Lung (tissue), 12 donors: ENCODE measurements around the gene CYP2E1. TPM values are rescaled to one million over a fixed set of nuclear protein-coding genes. Genes with fewer than 3 reads are reported as not detected.

Experiments
- ATAC-seq: fragments of 200-7000 bp; cut with Tn5 transposase; one replicate; pipeline ENCODE4 v1.9.1; 2020; ENCODE audit warnings: moderate number of reproducible peaks; ENCODE audit not compliant: insufficient read depth, low FRiP score
- DNase-seq, 3 donors: peaks; one replicate each; pipeline ENCODE4 v3.0.0-alpha.2; 2013 to 2017
- H3K27ac ChIP-seq, 2 donors: one replicate each; pipeline ENCODE4 v1.5.1; 2013; ENCODE audit warnings: mild to moderate bottlenecking in 2 of 2, moderate library complexity in 2 of 2, control low read depth in 1 of 2, inconsistent platforms in 1 of 2, low read depth in 1 of 2, low read length in 1 of 2
- H3K27me3 ChIP-seq, 3 donors: one replicate each; pipeline ENCODE4 v1.5.1; 2013; ENCODE audit warnings: low read length in 2 of 3; ENCODE audit not compliant: control insufficient read depth in 3 of 3, insufficient read depth in 3 of 3
- H3K36me3 ChIP-seq, 4 donors: one replicate each; pipeline ENCODE4 v1.5.1; 2013; ENCODE audit warnings: low read length in 4 of 4, mild to moderate bottlenecking in 1 of 4, moderate library complexity in 1 of 4; ENCODE audit not compliant: control insufficient read depth in 4 of 4, insufficient read depth in 4 of 4
- H3K4me1 ChIP-seq, 5 donors: one replicate each; pipeline ENCODE4 v1.5.1; 2013; ENCODE audit warnings: low read length in 5 of 5, mild to moderate bottlenecking in 2 of 5, moderate library complexity in 1 of 5; ENCODE audit not compliant: control insufficient read depth in 5 of 5, insufficient read depth in 5 of 5
- H3K4me3 ChIP-seq: one replicate; pipeline ENCODE4 v1.5.1; 2013; ENCODE audit warnings: mild to moderate bottlenecking, control low read depth, moderate library complexity
- H3K9ac ChIP-seq, 2 donors: one replicate each; pipeline ENCODE4 v1.5.1; 2013; ENCODE audit warnings: low read length in 2 of 2, control low read depth in 1 of 2; ENCODE audit not compliant: insufficient read depth in 1 of 2
- H3K9me3 ChIP-seq, 4 donors: one replicate each; pipeline ENCODE4 v1.5.1; 2013; ENCODE audit warnings: low read length in 3 of 4, mild to moderate bottlenecking in 1 of 4, moderate library complexity in 1 of 4; ENCODE audit not compliant: control insufficient read depth in 4 of 4, insufficient read depth in 3 of 4
- WGBS, 2 donors: extraction: QIAGEN DNeasy Blood & Tissue Kit; methylation state at CpG; one replicate each; pipeline ENCODE4 v1.1.7; 2013; 5-methylcytosine and 5-hydroxymethylcytosine counted together
- polyA plus RNA-seq, 2 donors: library from polyadenylated mRNA; stranded (reverse); fragments of 200-250 nt; gene quantifications; one replicate each; pipeline ENCODE4 v1.2.1, GENCODE V29; 2013
- total RNA-seq, 2 donors: library from RNA; depleted of rRNA in 1 of 2; stranded (reverse); fragments of >200 nt in 1 of 2; gene quantifications; one replicate each; pipeline ENCODE4 v1.2.1, GENCODE V29; 2014 to 2021
- TF ChIP-seq, protein P1 (sequence below): IDR thresholded peaks from 2 replicates; pipeline ENCODE4 v1.5.1; 2012; ENCODE audit warnings: mild to moderate bottlenecking; ENCODE audit errors: control extremely low read depth, extremely low read depth
- donor health status: control.
- donor health status: control.
- donor health status: Bipolar disorder and iron deficiency.
- donor health status: healthy.
- donor health status: DM: yes; HTN: yes; CAD: no.

CYP2E1 gene
- total and polyA plus RNA-seq, 4 donors = 0.26 to 1.9 (median 1.1) TPM

DNA sequence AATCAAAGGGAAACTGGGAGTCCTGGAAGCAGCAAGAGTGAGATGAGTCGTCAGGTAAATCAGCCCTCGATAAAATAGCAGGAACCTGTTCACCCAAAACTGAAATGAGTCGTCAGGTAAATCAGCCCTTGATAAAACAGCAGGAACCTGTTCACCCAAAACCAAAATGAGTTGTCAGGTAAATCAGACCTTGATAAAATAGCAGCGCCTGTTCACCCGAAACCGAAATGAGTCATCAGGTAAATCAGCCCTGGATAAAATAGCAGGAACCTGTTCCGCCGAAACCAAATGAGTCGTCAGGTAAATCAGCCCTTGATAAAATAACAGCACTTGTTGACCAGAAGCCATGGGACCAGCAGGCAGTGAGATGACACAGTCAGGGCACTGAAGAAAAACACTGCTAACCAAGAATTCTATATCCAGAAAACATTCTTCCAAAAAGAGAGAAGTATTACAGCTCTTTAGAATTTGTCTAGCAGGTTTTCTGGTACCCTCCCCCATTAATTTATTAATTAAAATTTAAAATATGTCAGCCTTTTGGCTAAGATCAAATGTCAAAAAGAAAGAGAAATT, 3.4 kb upstream of the CYP2E1 start:
- Histone ChIP-seq H3K27me3 (peaks cover 10 to 28% (median 18%) of the 10 kb centered on the region in 3 donors), H3K4me1 (peaks cover 0 to 11% (median 0%) of the 10 kb centered on the region in 5 donors), H3K4me3 (no peak overlapping the region), H3K9me3 (peaks cover 0 to 23% (median 9%) of the 10 kb centered on the region in 4 donors), H3K9ac (no peak overlapping the region), H3K27ac (no peak overlapping the region), H3K36me3 (no peaks in the 10 kb centered on the region)
- no peak for ATAC-seq
- TF ChIP-seq, protein P1, sequence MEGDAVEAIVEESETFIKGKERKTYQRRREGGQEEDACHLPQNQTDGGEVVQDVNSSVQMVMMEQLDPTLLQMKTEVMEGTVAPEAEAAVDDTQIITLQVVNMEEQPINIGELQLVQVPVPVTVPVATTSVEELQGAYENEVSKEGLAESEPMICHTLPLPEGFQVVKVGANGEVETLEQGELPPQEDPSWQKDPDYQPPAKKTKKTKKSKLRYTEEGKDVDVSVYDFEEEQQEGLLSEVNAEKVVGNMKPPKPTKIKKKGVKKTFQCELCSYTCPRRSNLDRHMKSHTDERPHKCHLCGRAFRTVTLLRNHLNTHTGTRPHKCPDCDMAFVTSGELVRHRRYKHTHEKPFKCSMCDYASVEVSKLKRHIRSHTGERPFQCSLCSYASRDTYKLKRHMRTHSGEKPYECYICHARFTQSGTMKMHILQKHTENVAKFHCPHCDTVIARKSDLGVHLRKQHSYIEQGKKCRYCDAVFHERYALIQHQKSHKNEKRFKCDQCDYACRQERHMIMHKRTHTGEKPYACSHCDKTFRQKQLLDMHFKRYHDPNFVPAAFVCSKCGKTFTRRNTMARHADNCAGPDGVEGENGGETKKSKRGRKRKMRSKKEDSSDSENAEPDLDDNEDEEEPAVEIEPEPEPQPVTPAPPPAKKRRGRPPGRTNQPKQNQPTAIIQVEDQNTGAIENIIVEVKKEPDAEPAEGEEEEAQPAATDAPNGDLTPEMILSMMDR = no peak
- DNase-seq = no peak
- WGBS, 2 donors = 87 to 90% methylated on average over 9 of the region's 9 CpGs

DNA sequence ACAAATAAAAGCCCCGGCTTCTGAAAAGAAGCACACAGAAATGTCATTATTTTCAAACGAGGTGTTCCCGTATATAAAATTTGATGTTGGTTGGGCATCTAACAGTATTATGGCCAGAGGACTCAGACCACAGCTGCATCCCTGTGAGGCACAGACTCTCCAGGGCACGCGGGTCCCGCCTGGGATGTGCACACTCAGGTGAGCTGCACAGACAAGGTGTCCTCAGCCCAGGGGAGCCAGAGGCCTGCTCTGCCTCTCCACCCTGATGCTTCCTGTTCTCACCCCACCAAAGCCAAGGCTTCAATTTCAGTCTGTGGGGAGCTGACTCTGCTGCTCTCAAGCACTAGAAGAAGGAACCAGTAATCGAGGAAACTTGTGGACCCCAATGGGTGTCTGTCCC, 1.7 kb upstream of the CYP2E1 start:
- TF ChIP-seq, protein P1 = no peak
- Histone ChIP-seq H3K27me3 (peaks cover 18 to 46% (median 20%) of the 10 kb centered on the region in 3 donors), H3K4me3 (no peak overlapping the region), H3K4me1 (peaks cover 0 to 16% (median 0%) of the 10 kb centered on the region in 5 donors), H3K36me3 (no peaks in the 10 kb centered on the region), H3K27ac (no peak overlapping the region), H3K9me3 (peaks cover 0 to 23% (median 9%) of the 10 kb centered on the region in 4 donors), H3K9ac (no peak overlapping the region)
- 86 to 90% methylated on average over 7 of the region's 7 CpGs for WGBS, 2 donors
- ATAC-seq = no peak
- DNase-seq = no peak

DNA sequence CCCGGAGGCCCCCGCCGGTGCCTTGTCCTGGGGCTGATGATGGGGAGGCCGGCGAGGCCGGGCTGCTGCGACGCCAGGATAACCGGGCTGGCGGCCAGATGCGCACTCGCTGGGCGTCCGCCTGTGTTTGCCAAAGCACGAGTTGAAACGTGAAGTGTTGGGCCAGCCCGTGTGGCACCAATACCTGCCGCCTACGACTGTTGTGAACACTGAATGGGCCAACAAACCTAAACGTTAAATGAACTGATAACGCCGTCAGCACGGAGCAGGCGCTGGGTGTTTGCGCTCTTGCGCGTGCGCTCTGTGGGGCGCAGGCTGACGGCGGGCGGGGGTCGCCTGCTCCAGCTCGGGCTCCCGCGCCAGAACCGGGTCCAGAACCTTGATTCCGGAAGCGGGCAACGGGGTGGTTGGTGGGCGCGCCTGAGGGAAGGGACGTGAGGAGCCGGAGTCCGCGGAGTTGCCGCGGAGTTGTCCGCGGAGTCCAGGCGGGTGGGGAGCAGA, 658 bp downstream of the CYP2E1 start:
- 11 to 19% methylated on average over 51 of the region's 51 CpGs for WGBS, 2 donors
- ATAC-seq (no peak), DNase-seq (no peak)
- H3K4me3 ChIP-seq = no peak overlapping the region
- TF ChIP-seq, protein P1 = no peak
- H3K27me3 ChIP-seq = peaks cover 18 to 66% (median 21%) of the 10 kb centered on the region in 3 donors
- H3K36me3 ChIP-seq = peaks cover 0 to 2% (median 0%) of the 10 kb centered on the region in 4 donors
- H3K9me3 ChIP-seq = peaks cover 0 to 23% (median 8%) of the 10 kb centered on the region in 4 donors
- no peak overlapping the region for H3K9ac ChIP-seq
- peaks cover 0 to 16% (median 0%) of the 10 kb centered on the region in 5 donors for H3K4me1 ChIP-seq
- H3K27ac ChIP-seq = no peak overlapping the region
